GM20431 (cell line): ENCODE results near the gene NBEA.

Experiments
- in situ Hi-C: fragments of 300-500 bp; cut with MseI, MboI; formaldehyde crosslinking; loops from one replicate; pipeline ENCODE4 v1.15.0; 2020; ENCODE audit warnings: low sequenced_read_pairs; ENCODE audit not compliant: unreplicated experiment

NBEA gene

DNA sequence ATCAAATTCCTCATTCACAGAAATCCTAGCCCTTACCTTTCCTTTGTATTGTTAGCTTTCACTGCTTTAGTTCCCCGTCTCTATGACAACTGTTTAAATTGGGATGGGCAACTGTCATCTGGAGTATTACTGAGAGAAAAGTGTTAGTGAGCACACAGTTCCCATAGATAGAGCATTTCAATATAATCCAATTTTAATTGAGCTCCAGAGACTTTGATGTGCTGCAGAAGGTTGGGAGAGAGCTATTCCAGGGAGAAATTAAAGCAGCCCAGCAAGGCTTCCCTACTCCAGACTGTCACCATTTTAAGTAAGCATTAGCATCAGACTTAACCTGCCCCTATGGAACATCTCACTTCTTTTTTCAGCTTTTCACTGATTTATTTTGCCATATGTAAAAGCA, 589.5 kb downstream of the NBEA start:
- in situ Hi-C loops = no loop called here

DNA sequence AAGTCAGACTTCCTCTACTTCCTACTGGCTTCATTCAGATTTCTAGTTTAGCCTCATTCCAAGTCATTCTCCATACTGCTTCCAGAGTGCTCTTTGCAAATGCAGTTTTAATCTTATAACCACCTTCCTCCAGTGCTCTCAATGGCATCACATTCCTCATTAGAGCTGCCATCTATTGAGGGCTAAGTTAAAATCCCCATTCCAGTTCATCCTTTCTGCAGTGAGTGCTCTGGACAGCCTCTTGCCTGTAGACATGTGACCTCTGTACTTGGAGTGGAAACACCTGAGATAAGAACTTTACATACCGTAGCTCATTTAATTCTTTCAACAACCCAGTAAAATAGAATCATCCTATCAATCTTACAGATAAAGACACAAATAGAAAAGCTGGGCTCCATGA, 592.3 kb downstream of the NBEA start:
- in situ Hi-C loops = no loop called here

DNA sequence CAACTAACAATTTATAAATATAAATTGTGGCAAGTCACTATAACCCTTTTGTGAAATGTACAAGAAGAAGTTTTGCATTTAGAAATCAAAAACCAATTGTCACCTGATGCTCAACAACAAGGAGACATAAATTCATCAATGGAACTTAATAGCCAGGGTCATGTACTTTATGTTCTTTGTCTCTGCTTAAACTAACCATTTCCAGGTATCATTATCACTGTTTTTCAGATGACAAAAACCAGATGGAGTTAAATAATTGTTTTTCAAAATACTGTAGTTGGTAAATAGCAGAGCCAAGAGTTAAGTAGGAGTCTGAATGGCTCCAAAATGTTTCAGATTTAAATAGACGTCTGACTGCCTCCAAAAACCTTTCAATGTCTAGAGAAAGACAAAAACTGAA, 606.7 kb downstream of the NBEA start:
- in situ Hi-C loops = no loop called here

DNA sequence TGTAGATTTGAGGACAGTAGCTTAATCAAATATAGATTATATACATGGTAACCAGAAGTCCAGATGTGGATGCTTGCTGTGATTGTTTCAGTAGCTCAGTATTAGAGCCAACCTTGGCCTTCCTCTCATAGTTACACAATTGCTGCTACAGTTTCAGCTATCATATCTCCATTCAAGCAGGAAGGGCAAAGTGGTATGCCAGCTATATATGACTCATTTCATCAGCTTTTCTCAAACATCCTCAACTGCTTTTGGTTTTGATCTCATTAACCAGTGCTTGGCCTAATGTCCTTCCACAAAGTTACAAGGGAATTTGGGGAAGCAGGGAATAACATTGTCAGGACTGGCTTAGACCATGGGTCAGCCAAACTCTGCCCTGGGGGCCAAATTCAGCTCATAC, 607.4 kb downstream of the NBEA start:
- in situ Hi-C loops = no loop called here

DNA sequence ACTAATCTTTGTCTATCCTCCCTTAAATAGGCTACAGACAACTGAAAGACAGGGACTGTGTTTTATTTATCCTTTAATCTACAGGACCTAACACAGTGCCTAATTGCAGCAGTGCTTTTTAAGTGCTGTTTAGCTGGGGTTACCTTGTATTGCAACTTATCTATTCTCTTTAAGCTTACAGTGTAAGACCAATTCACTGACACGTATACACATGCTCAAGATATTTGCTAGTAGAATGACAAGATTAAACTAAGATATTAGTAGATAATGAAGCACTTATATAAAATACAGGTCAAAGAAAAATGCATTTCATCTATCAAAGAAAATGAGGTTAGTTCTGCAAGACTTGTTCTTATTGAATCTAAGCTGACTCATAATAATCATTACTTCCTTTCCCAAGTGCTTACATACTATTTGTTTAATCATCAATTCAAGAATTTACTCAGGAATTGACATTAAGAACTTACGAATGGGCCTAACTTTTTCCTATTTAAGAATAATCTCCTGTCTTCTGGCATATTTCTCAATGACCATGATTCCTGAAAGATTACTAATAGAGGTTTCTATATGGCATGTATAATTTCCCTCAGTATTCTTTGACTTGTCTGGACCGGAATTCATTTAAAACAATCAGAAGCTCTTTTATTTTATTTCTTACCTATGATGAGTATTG, 610.2 kb downstream of the NBEA start:
- in situ Hi-C loops = no loop called here

DNA sequence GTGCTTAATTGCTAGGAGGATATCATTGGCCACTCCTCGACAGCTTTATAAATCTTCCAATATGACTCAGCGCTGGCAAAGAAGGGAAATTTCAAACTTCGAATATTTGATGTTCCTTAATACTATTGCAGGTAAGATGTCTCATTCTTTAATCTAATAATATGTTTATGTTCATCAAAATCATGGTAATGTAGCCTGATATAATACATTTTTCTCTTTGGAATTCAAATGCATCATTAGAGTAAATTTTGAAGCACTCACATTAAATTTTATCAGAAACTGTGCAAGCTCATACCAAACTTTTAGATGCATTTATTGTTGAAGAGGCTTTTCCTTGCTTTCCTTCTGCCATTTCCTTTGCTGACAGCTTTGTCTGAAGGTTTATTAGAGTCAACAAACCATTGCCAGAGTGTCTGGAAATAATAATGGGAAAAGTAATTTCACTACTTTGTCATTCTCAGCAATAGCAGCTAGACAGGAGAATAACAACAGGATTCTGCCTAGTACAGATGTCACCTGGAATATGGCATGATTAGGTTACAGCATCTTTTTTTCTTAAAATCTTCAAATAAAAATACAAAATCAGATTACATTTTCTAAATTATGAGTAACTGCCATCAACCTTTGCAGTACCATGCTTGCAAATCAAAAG, 613.0 kb downstream of the NBEA start:
- in situ Hi-C loops = no loop called here

DNA sequence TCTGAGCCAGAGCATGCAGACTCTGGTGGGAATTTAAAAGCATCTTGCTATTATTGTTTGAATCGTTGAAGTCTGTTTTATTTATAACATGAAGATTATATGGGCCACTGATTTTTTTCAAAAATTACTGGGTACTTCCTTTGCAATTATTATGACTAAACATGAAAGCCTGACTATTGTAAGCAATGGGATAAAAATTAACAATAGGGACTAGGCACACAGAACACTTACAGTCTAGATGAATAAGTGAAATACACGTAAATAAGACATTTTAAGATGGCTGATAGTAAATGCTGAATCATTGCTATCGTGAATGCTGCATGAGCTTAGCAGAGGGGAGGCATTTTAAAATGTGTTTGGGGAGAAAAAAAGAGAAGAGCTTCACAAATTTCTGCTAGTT, 615.4 kb downstream of the NBEA start:
- in situ Hi-C loops = no loop called here

DNA sequence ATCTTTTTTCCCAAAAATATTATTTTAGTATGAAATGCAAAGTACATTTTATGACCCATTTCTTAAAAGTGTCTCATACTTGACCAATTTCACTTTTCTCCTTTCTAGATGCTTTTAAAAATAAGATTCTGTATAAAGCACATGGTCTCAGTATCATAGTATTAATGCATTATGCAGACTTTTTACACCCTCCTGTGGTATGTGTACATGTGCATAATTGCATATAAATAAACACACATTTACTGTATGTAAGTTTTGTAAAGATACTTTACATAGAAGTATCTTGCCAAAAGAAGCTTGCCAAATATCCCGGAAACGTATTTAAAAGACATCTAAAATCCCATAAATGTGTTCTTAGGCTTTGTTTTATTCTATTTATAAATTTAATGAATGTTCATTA, 619.5 kb downstream of the NBEA start:
- in situ Hi-C loops = no loop called here

DNA sequence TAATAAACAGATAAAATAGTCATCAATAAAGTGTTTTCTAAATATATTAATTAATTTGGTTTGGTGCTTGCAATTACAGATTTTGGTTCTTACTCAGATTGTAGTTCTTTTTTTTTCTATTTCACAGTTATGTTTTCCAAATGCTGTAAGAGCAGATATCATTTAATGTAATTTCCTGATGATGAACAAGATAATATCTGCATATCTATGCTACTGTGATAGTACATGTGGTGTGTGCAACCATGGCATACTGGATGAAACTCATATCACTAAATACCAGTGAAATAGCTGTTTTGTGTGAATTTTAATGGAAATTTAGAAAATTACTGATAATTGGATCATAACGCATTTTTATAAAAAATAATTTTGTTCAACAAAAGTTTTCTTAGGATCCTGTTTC, 623.2 kb downstream of the NBEA start:
- in situ Hi-C loops = no loop called here

DNA sequence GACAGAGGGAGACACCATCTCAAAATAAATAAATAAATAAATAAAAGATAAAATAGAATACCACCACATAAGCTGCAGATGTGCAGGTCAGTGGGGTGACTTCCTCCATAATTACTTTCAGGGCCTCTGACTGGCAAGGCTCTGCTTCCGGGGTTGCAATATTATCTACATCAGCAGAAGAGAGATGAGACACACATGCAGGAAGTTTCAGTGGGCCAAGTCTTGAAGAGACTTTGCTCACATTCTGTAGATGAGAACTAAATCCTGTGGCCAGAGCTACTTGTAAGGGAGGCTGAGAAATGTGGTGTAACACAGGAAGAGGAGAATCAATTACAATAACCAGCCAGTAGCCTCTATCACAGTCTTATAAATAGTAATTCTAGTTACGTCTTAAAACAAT, 624.3 kb downstream of the NBEA start:
- in situ Hi-C loops = no loop called here

DNA sequence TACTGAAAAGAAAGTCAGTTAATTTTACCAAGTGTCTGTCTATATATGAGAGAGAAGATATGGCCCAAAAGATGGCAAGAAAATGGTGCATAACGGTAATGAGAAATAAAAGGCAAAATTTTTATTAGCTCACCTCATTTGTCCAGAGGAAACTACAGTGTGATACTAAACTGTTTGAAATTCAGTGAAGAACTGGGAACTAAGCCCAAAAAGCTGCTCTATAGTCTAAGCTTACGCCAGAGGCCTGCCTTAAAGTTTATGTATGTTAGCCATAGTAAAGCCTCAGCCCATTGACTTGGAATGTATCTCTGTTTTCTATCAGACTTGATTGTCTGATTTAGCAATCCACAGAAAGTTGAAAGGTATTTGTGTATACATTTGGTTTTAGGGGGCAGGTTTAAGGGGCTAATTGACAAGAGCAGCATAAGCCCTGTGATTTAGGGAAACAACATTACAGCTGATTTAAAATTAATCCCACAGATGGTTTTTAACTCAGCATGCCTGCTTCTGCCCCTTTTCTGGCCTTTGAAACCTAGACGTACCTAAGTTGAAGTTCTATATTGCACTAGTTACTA, 625.4 kb downstream of the NBEA start:
- in situ Hi-C loops = no loop called here

DNA sequence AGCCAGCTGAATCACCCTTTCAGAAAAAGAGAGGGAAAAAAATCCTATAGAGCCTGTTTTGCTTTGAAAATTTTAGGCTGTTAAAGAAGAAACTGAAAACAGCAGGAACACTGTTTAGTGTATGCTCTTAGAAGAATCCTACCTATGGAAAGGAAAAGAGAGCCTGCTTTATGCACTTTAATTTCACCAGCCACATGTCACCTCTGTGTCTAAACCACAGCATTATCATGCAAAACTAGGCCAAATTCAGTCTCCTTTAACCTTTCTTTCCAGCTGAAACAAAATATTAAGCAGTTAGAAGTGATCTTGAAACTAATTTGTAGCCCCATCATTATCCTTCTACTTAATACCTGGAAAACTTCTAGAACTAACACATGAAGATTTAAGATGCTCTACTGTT, 631.6 kb downstream of the NBEA start:
- in situ Hi-C loops = no loop called here

DNA sequence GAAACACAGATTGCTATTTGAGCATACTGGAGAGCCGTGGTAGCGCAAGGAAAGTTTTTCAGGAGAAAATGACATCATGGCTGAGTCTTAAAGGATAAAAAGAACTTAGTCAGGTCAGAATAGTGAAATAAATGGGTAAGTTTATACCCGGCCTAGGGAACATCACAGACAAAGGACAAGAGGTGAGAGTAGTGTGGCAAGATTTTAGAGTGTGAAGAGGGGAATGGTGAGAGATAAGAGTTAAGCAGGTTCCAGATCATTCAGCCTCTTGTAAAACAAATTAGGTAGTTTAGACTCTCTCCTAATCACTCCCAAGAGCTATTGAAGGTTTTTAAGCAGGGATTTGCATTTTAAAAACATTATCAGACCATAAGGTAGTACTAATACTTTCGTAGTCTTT, 650.4 kb downstream of the NBEA start:
- in situ Hi-C loops = no loop called here

DNA sequence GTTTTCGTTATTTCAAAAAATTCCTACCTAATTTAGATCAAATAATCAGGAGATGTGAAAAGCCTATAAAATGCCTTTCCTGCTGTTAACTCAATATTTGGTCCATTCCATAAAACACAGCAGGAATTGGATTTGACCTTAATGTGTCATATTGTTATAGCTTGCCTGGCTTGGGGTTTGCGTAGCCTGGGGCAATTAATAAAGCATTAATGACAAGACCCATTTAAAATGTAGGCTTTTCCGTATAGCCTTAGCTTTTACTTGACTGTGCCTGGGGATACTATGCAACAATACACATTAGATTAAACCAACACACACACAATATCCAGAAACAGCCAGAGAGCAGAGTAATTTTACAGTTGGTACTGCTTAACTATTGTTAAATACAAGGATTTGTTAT, 651.6 kb downstream of the NBEA start:
- in situ Hi-C loops = no loop called here

DNA sequence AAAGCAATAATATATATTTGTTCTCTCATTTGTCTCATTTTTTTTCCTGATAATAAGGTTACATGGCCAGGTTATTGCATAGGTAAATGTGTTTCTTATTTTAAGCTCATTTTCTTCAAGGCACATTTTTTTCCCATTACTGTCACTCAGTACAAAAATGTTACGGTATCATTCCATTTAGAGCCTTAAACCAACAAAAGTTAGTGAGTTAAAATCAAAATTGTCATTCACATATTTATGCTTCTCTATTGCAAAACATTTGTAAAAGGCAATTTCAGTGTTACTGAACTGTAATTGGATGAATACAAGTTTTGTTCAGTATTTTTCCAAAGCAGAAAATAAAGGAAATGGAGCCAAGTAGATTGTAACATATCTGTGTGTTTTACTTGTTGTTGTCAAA, 652.0 kb downstream of the NBEA start:
- in situ Hi-C loops = no loop called here

DNA sequence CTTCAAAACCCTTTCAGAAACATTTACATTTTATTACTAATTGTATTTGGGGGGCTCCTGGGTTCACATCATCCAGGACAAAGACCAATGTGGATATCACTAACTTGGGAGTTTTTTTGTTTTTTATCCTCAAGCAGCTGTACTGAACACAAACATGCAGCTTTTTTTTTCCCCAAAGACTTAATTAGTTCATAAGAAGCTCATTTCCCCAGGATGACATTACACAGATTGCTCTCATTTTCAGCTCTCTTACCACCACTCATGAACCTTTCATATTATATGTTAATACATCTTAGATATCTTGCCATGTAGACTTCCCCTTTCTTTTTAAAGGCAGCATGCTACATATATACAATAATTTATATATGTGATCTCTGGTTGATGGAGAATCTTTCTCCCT, 653.1 kb downstream of the NBEA start:
- in situ Hi-C loops = no loop called here

DNA sequence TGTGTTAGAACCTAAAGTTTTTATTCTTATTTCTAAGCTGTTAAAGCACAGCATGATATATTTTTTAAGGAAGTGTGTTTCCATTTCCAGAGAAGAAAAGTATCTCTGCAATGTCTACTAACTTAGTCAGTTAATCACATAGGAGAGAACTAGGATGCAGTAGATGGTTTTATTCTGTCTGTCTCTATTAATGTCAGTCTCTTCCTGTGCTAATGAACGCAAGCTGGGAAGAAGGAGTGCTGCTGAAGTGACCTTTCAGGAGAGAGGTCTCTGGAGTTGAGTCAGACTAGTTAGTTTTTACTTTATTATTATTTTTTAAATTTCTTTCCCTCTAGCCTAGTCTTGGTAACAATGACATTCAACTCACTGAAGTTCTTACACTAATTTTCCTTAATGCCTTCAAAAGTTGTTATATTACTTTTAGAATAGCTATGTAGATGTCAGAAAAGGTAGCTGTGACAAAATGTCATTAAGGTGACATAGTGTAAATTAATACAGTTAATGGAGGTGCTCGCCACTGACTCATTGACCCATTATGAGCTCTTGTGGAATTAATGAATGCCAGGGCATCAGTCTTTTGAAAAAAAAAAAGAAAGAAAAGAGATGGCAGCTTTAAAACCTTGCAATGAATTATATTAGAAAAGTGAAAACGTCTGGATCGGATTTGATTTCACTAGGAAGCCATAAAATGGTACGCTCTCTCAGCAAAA, 654.4 kb downstream of the NBEA start:
- in situ Hi-C loops = no loop called here

DNA sequence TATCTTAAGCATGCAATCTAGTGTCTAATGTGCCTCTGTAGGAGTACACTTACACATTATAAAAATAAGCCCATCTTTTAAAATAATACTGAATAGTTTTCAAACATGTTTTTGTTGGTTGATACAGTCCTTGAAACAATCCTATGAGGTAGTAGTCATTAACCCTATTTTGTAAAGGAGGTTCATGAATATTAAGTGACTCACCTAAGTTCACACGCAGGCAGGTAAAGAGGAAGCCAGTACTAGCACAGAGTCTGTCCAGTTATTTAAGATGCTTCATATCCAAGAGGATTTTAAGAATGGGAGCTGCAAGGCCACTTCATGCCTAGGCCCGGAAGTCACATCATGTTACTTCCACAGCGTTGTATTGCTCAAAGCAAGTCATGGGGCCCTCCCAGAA, 655.4 kb downstream of the NBEA start:
- in situ Hi-C loops = no loop called here

DNA sequence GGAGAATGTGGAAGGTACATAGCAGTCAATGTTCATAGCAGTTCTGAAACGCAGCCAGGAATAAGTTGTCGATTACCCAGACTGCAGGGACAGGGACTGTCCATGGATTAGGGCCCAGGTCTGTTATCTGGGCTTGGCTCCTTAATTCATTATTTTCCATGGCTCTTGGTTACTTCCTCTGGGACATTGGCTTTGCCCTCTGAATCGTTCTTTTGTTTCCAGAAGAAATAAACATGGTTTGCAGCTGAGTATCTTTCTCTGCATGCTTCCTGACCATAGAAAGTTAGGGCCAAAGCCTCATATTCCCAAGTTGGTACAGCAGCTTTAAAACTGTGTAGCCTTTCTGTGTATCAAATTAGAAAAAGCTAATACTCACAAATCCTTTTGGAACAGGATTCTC, 656.2 kb downstream of the NBEA start:
- in situ Hi-C loops = no loop called here

DNA sequence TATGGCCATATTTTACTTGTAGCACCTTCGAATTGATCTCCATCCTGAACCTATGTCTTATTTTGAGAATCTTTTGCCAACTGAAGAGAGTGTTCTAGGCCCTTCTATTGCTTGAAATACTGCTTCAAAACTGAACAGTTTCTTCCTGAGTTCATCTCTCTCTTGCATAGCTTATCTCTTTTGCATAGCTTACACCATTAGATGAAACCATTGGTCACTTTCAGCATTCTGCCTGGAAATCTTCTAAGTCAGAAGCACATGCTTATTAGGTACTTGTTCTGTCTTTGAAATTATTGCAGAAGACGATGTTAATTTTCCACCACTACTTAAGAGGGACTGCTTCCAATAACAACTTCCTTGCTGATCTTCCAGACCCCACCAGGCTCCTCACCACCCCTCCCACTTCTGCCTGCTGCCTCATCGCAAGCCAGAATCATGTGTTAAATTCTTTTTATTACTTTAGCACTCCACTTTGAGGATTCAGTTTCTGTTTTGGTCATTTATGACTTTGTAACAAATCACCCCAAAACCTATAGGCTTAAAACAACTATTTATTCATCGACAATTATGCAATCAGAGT, 656.8 kb downstream of the NBEA start:
- in situ Hi-C loops = no loop called here

DNA sequence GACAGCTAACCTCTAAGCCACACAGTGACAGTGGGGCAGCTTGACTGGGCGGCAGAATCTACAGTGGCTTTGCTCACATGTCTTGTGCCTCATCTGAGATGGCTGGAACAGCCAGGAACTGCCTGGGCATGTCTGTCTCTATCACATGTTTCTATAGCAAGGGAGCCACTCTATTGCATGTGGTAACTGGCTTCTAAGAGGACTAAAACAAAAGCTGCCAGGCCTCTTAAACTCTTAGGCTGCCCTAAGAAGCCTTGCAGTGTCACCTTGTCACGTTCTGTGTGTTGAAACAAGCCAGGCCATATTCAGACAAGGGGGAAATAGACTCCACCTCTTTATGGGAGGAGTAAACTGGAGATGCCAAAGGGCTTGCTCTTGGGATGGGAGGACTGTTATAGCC, 657.3 kb downstream of the NBEA start:
- in situ Hi-C loops = no loop called here
